HG02885 (cell line): ENCODE results near the gene PTPRD.
"Not testable (repeated sequence)": the region's sequence is repeated elsewhere in the genome, so short reads cannot be mapped to it uniquely, and the experiment has no call there.

Source experiments
- ATAC-seq: cut with Tn5 transposase; IDR thresholded peaks from one replicate; pipeline ENCODE4 v1.9.1; 2021; ENCODE audit warnings: mild to moderate bottlenecking; ENCODE audit not compliant: unreplicated experiment, poor library complexity

The PTPRD gene

GRCh38 chr9:10512144-10512543 is 100.7 kb downstream of the PTPRD start:
- no peak for ATAC-seq

GRCh38 chr9:10488937-10489336 is 123.9 kb downstream of the PTPRD start:
- no peak for ATAC-seq

GRCh38 chr9:10479172-10479571 is 133.6 kb downstream of the PTPRD start:
- peak; percentile 44 for ATAC-seq

DNA sequence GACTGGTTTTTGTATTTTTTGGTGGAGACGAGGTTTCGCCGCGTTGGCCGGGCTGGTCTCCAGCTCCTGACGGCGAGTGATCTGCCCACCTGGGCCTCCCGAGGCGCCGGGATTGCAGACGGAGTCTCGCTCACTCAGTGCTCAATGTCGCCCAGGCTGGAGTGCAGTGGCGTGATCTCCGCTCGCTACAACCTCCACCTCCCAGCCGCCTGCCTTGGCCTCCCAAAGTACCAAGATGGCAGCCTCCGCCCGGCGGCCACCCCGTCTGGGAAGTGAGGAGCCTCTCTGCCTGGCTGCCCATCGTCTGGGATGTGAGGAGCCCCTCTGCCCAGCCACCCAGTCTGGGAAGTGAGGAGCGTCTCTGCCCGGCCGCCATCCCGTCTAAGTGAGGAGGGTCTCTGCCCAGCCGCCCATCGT is 163.6 kb downstream of the PTPRD start:
- ATAC-seq: not testable (repeated sequence)

- ATAC-seq: no peak
Measured at GRCh38 chr9:10447036-10447435, 165.8 kb downstream of the PTPRD start.

DNA sequence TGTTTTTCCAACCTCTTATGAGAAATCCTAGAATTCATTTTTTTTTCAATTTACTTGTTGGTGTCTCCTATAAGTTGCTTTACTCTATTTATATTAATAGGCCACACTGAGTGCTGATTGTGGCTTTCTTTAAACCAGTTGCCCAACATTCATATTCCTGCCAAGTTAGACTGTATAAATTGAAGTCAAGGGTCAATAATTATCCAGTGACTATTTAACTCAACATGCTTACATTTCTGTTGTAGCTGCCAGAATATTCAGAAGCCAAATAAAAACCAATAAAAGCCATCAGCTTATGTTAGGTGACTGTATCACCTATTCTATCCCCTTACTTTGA is 169.0 kb downstream of the PTPRD start:
- no peak for ATAC-seq

- ATAC-seq: no peak
Measured at GRCh38 chr9:10443181-10443867, 169.5 kb downstream of the PTPRD start.

DNA sequence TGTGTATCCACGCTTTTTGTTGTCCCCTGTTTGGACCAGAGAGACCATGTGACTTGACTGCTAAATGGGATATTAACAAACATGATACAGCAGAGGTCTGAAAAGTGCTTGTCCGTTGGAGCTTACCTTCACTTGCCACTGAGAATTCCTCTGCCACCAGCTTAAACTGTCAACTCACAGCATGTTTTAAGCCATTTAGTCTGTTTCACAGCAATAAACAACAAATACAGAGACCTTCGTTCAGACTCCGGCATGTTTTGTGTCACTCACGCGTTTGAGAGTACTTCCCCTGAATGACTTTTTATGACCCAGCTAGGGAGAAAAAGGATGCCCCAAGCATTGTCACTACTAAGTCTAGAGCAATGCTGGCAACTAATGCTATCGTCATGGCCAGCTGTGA is 173.8 kb downstream of the PTPRD start:
- ATAC-seq: no peak

GRCh38 chr9:10436756-10437155 is 176.0 kb downstream of the PTPRD start:
- ATAC-seq: no peak

DNA sequence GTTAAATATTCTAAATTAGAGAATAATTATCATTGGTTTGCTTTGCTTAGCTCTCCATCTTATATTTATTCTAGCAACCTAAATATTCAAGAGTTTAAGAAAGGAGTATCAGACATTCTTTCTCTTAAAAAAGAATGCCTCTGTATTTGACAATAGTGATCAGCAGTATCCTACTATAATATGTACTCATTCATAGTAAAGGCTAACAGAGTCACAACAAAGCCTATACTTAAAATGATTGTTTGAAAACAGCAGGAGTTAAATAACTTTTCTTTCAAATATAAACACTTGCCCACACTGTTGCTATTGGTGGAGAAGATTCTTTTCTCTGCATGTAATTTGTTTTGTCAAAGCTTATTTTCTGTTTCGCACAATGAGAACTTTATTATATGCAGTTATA is 178.4 kb downstream of the PTPRD start:
- no peak for ATAC-seq

DNA sequence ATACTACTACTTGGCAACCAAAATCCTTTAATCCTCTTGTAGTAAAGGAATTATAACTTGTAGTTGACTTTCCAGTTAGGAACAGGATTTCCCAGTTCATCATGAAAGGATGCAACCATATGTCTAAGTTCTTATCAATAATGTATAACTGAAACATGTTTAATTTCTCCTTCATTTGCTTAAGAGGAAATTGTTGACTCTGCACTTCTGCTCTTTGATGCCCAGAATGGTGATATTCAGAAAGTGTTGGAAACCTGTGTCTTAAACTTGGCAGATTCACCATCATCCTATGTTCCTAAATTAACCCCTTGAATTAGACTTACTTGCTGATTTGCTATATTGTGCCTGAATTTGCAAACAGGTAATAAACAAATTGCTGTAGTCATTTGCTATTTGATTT is 201.5 kb downstream of the PTPRD start:
- no peak for ATAC-seq

DNA sequence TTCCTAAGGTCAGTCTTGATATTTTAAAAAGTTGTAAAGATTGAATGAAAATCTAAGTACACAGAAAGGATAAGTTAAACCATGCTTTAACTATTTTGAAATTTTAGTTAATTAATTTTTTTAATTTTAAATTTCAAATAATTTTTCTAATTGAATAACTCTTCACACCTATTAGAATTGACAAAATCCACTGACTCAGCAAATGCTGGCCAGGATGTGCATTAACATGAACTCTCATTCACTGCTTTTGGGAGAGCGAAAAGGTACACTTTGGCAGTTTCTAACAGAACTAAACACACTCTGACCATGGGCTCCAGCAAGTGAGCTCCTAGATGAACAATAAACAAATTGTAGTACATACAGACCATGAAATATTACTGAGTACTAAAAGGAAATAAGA is 209.5 kb downstream of the PTPRD start:
- ATAC-seq: no peak

DNA sequence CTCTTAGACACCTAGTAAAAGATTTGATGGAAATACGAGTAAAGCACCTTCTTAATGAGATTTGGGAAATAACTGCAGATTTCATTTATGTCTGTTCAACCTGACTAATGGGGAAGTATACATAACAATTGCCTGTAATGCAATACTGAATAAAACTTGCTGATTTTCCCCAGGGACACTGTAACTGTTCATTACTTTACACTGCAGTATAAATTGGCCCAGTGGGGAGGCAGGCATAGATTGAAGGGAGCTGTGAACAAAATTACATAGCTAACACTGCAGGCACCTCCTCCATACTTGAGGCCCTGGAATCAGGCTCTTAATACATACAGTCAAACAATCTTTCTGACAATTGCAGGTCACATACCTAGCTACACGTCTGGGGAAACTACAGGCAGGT is 216.2 kb downstream of the PTPRD start:
- no peak for ATAC-seq

- no peak for ATAC-seq
Measured at GRCh38 chr9:10387282-10387681, 225.5 kb downstream of the PTPRD start.

DNA sequence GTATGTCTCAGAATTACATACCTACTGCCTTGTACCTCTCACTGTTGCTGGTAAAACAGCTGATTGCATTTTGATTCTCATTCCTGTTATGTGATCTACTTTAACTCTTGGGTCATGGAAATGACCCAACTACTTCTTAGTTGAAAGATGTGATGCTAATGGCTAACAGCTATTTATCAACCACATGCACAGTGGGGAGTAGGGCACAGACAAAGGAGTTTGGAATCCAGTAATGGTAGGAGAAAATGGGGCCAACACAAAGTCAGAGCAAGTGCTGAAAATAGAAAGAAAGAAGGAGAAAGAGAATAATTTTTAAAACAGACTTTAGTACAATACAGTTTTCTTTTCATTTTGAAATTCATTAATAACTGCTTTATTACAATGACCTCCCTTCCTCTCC is 241.0 kb downstream of the PTPRD start:
- no peak for ATAC-seq

GRCh38 chr9:10366171-10366779 is 246.5 kb downstream of the PTPRD start:
- ATAC-seq: peak; percentile 96

DNA sequence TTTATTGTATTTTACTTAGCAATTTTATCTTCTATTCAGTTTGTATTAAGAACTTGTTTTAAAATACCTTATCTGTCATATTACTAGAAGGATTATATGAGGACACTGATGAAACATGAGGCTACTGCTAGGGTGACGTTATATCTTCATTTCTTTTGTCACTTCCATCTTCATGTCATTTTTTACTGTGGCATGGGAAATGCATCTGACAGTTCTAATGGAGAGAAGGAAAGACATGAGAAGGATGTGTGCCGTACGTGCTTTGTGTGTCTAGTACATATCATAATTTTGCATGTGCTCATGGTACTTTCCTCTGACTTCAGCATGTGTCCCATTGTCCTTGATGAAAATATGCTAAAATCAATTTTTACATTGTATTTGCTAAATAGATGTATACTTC is 258.2 kb downstream of the PTPRD start:
- no peak for ATAC-seq

DNA sequence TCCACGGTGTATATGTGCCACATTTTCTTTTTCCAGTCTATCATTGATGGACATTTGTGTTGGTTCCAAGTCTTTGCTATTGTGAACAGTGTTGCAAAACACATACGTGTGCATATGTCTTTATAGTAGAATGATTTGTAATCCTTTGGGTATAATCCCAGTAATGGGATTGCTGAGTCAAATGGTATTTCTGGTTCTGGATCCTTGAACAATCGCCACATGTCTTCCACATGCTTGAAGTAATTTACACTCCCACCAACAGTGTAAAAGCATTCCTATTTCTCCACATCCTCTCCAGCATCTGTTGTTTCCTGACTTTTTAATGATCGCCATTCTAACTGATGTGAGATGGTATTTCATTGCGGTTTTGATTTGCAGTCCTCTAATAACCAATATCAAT is 267.2 kb downstream of the PTPRD start:
- not testable (repeated sequence) for ATAC-seq

DNA sequence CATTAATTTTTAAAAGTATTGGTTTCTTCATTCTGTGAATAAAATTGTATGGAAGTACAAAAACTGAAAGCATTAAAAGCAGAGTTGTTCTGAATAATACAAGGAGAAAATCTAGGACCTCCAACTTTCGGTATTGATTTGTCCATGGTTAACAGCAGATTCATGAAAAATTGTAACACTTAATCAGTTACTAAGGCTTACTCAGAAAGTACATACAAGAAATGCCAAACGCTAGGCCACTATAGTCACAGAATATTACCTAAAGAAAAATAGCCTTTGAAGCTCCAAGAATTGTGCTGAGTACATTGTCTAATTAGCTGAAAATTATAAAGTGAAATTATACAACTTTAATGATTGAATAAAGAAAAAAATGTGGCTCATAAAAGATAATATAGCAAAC is 271.7 kb downstream of the PTPRD start:
- ATAC-seq: no peak

- ATAC-seq: no peak
Measured at GRCh38 chr9:10339152-10339551, 273.6 kb downstream of the PTPRD start.

GRCh38 chr9:10331157-10331556 is 281.6 kb downstream of the PTPRD start:
- ATAC-seq: no peak

DNA sequence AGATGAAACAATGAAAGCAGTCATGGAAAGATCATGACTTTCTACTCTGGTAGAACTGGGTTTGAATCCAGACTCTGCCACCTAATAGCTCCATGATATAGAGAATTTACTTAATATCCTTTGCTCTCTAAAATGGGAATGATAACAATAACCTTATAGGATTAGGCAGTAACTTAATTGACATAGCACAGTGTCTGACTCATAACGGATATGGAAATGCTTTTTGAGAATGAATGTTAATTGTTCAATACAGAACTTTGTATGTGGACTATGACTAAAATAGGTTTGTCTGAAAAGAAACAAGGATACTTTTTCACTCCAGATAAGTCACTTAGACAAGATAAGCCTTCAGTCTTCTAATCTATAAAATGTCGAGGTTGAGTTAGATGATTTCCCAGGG is 330.7 kb downstream of the PTPRD start:
- no peak for ATAC-seq
